Measurements from ENCODE around the gene COG5.

Gene COG5

DNA sequence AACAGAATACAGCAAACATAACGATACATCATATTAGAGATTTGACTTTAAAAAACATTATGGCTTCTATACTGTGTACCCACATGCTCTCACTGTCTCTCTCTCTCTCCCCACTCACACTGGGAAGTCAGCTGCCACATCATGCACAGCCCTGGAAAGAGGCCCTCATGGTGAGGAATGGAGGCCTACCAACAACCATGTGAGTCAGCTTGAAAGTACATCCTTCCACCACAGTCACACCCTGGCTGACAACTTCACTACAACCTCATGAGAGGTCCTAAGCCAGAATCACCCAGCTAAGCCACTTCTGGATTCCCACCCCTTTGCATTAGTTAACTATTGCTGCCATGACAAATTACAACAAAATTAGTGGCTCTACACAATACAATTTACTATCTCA, 117.2 kb downstream of the COG5 start:
- Histone ChIP-seq H3K27me3 (ENCODE audit: insufficient read depth, poor library complexity, severe bottlenecking) (no peaks in the 10 kb centered on the region), H3K27ac (replicated peaks) (no peak overlapping the region), H3K4me3 (replicated peaks; ENCODE audit: insufficient read depth, low read length) (no peak overlapping the region)
- TF ChIP-seq SPI1 (IDR thresholded peaks at IDR 0.05; ENCODE audit: borderline replicate concordance, low read depth) (no peak), GABPA (IDR thresholded peaks at IDR 0.05; ENCODE audit: low read depth) (no peak), POLR2AphosphoS5 (IDR thresholded peaks at IDR 0.05; ENCODE audit: low read depth) (no peak)
- TF ChIP-seq, protein P1, sequence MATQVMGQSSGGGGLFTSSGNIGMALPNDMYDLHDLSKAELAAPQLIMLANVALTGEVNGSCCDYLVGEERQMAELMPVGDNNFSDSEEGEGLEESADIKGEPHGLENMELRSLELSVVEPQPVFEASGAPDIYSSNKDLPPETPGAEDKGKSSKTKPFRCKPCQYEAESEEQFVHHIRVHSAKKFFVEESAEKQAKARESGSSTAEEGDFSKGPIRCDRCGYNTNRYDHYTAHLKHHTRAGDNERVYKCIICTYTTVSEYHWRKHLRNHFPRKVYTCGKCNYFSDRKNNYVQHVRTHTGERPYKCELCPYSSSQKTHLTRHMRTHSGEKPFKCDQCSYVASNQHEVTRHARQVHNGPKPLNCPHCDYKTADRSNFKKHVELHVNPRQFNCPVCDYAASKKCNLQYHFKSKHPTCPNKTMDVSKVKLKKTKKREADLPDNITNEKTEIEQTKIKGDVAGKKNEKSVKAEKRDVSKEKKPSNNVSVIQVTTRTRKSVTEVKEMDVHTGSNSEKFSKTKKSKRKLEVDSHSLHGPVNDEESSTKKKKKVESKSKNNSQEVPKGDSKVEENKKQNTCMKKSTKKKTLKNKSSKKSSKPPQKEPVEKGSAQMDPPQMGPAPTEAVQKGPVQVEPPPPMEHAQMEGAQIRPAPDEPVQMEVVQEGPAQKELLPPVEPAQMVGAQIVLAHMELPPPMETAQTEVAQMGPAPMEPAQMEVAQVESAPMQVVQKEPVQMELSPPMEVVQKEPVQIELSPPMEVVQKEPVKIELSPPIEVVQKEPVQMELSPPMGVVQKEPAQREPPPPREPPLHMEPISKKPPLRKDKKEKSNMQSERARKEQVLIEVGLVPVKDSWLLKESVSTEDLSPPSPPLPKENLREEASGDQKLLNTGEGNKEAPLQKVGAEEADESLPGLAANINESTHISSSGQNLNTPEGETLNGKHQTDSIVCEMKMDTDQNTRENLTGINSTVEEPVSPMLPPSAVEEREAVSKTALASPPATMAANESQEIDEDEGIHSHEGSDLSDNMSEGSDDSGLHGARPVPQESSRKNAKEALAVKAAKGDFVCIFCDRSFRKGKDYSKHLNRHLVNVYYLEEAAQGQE (IDR thresholded peaks at IDR 0.05; ENCODE audit: insufficient replicate concordance, low read depth): no peak
- TF ChIP-seq, protein P2, sequence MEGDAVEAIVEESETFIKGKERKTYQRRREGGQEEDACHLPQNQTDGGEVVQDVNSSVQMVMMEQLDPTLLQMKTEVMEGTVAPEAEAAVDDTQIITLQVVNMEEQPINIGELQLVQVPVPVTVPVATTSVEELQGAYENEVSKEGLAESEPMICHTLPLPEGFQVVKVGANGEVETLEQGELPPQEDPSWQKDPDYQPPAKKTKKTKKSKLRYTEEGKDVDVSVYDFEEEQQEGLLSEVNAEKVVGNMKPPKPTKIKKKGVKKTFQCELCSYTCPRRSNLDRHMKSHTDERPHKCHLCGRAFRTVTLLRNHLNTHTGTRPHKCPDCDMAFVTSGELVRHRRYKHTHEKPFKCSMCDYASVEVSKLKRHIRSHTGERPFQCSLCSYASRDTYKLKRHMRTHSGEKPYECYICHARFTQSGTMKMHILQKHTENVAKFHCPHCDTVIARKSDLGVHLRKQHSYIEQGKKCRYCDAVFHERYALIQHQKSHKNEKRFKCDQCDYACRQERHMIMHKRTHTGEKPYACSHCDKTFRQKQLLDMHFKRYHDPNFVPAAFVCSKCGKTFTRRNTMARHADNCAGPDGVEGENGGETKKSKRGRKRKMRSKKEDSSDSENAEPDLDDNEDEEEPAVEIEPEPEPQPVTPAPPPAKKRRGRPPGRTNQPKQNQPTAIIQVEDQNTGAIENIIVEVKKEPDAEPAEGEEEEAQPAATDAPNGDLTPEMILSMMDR (IDR thresholded peaks at IDR 0.05; ENCODE audit: insufficient read depth, low read length): no peak
- no peak for DNase-seq (ENCODE audit: low read depth in 1 of 2, low spot score in 1 of 2)

DNA sequence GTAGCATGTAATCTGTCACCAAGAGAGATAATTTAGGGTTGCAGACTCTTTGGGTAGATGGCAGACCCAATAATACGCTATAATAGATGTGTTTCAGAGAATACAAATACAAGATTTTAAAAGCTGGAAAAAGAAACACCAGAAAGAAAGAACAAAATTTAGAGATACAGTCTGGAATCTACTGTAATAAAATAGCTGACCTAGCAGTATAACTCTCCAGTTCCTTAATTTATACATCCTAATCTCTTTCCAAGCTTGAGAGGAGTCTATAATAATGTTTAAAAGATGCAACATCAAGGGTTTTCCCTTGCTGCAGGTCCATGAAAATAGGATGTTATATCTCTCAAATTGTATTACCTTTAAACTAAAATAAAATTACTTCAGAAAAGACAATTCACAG, 121.0 kb downstream of the COG5 start:
- TF ChIP-seq, protein P1 (IDR thresholded peaks at IDR 0.05; ENCODE audit: insufficient replicate concordance, low read depth): no peak
- TF ChIP-seq POLR2AphosphoS5 (IDR thresholded peaks at IDR 0.05; ENCODE audit: low read depth) (no peak), SPI1 (IDR thresholded peaks at IDR 0.05; ENCODE audit: borderline replicate concordance, low read depth) (no peak), GABPA (IDR thresholded peaks at IDR 0.05; ENCODE audit: low read depth) (no peak)
- TF ChIP-seq, protein P2 (IDR thresholded peaks at IDR 0.05; ENCODE audit: insufficient read depth, low read length): no peak
- no peak overlapping the region for H3K4me3 ChIP-seq (replicated peaks; ENCODE audit: insufficient read depth, low read length)
- no peak for DNase-seq (ENCODE audit: low read depth in 1 of 2, low spot score in 1 of 2)

DNA sequence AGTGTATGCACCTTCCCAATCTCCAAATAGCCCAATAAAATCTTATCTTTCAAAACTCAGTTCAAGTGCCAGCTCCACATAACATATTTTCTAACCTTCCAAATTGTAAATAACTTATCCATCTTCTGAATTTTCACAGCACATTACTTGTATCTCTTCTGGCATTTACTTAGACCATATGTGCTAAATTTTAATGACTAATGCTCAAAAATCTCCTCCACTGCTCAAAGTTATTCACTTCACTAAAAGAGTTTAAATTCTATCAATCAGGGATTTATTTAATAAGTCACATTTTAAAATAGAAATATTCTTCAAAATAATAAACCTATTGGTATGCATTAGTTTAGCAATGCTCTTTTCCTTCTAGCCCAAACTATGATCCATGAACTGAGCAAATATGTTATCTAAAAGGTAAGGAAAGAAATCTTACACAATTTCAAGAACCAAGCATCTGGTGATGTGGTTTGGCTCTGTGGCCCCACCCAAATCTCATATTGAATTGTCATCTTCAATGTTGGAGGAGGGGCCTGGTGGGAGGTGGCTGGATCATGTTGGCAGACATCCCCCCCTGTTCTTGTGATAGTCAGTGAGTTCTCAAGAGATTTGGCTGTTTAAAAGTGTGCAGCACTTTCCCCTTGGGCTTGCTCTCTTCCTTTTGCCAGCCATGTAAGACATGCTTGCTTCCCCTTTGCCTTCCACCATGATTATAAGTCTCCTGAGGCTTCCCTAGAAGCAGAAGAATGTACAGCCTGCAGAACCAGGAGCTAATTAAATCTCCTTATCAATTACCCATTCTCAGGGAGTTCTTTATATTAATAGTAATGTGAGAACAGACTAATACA, 121.9 kb downstream of the COG5 start:
- Histone ChIP-seq H3K27ac (replicated peaks) (no peak overlapping the region), H3K27me3 (ENCODE audit: insufficient read depth, poor library complexity, severe bottlenecking) (no peaks in the 10 kb centered on the region), H3K4me3 (replicated peaks; ENCODE audit: insufficient read depth, low read length) (no peak overlapping the region)
- TF ChIP-seq SPI1 (IDR thresholded peaks at IDR 0.05; ENCODE audit: borderline replicate concordance, low read depth) (no peak), POLR2AphosphoS5 (IDR thresholded peaks at IDR 0.05; ENCODE audit: low read depth) (no peak), GABPA (IDR thresholded peaks at IDR 0.05; ENCODE audit: low read depth) (no peak)
- TF ChIP-seq, protein P2 (IDR thresholded peaks at IDR 0.05; ENCODE audit: insufficient read depth, low read length): no peak
- TF ChIP-seq, protein P1 (IDR thresholded peaks at IDR 0.05; ENCODE audit: insufficient replicate concordance, low read depth): no peak
- DNase-seq (ENCODE audit: low read depth in 1 of 2, low spot score in 1 of 2): no peak

More for the DNA sequence above, 121.0 kb downstream of the COG5 start:
- Histone ChIP-seq H3K27me3 (ENCODE audit: insufficient read depth, poor library complexity, severe bottlenecking) (no peaks in the 10 kb centered on the region), H3K27ac (replicated peaks) (no peak overlapping the region)
